MM.1S (cell line): ENCODE measurements around the gene SERPINA4.
"Not testable (repeated sequence)": the region's sequence is repeated elsewhere in the genome, so short reads cannot be mapped to it uniquely, and the experiment has no call there.

Experiments used
- DNase-seq: peaks from one replicate; pipeline ENCODE4 v3.0.0-alpha.2; 2015
- H2AFZ ChIP-seq: fragments of 300-600 bp; sonication (generic); 2 replicates; pipeline ENCODE4 v1.6.0; 2016; ENCODE audit warnings: antibody characterized with exemption, low read length
- H3F3A ChIP-seq: fragments of 300-600 bp; sonication (generic); 2 replicates; pipeline ENCODE4 v1.6.1; 2016; ENCODE audit warnings: mild to moderate bottlenecking, antibody characterized with exemption, low read length, moderate library complexity, mixed read lengths; ENCODE audit not compliant: insufficient read depth
- H3K27ac ChIP-seq: fragments of 300-600 bp; sonication (generic); 2 replicates; pipeline ENCODE4 v1.5.1; 2016; ENCODE audit warnings: mild to moderate bottlenecking, low read length
- H3K27me3 ChIP-seq: fragments of 300-600 bp; sonication (generic); replicated peaks from 2 replicates; pipeline ENCODE4 v1.6.0; 2016; ENCODE audit warnings: low read length; ENCODE audit not compliant: insufficient read depth
- H3K36me3 ChIP-seq: fragments of 300-600 bp; sonication (generic); replicated peaks from 2 replicates; pipeline ENCODE4 v1.6.1; 2016; ENCODE audit warnings: mild to moderate bottlenecking, low read length, mixed read lengths; ENCODE audit not compliant: insufficient read depth
- H3K4me1 ChIP-seq: fragments of 300-600 bp; sonication (generic); 2 replicates; pipeline ENCODE4 v1.6.1; 2016; ENCODE audit warnings: low read length, mixed read lengths
- H3K4me2 ChIP-seq: fragments of 300-600 bp; sonication (generic); 2 replicates; pipeline ENCODE4 v1.6.0; 2016; ENCODE audit warnings: low read depth, low read length
- H3K4me3 ChIP-seq: fragments of 300-600 bp; sonication (generic); 2 replicates; pipeline ENCODE4 v1.5.1; 2016; ENCODE audit warnings: low read length, mixed read lengths
- H3K79me2 ChIP-seq: fragments of 300-600 bp; sonication (generic); 2 replicates; pipeline ENCODE4 v1.6.1; 2016; ENCODE audit warnings: mixed run types, low read length, mixed read lengths
- H3K9ac ChIP-seq: fragments of 300-600 bp; sonication (generic); 2 replicates; pipeline ENCODE4 v1.6.1; 2016; ENCODE audit warnings: low read length, mixed read lengths
- H3K9me2 ChIP-seq: fragments of 300-600 bp; sonication (generic); replicated peaks from 2 replicates; pipeline ENCODE4 v1.6.1; 2016; ENCODE audit warnings: mild to moderate bottlenecking, low read length, mixed read lengths; ENCODE audit not compliant: insufficient read depth
- H3K9me3 ChIP-seq: fragments of 300-600 bp; sonication (generic); replicated peaks from 2 replicates; pipeline ENCODE4 v1.6.1; 2016; ENCODE audit warnings: mild to moderate bottlenecking, low read length, mixed read lengths; ENCODE audit not compliant: insufficient read depth
- H4K20me1 ChIP-seq: fragments of 300-600 bp; sonication (generic); 2 replicates; pipeline ENCODE4 v1.6.1; 2016; ENCODE audit warnings: mild to moderate bottlenecking, low read length, moderate library complexity, mixed read lengths; ENCODE audit not compliant: insufficient read depth
- EZH2 ChIP-seq: fragments of 300-600 bp; sonication (generic); optimal IDR thresholded peaks from 2 replicates; pipeline ENCODE3; 2017; ENCODE audit warnings: low read depth, mild to moderate bottlenecking, antibody characterized with exemption, low read length, mixed read lengths
- EZH2phosphoT487 ChIP-seq: fragments of 300-600 bp; sonication (generic); IDR thresholded peaks from 2 replicates; pipeline ENCODE4 v1.6.1; 2018; ENCODE audit warnings: antibody characterized with exemption, low read length
- TF ChIP-seq, protein P1 (sequence below): fragments of 300-600 bp; sonication (generic); IDR thresholded peaks from 2 replicates; pipeline ENCODE4 v1.5.1; 2016; ENCODE audit warnings: antibody characterized with exemption, low read length, mixed read lengths

The SERPINA4 gene

DNA sequence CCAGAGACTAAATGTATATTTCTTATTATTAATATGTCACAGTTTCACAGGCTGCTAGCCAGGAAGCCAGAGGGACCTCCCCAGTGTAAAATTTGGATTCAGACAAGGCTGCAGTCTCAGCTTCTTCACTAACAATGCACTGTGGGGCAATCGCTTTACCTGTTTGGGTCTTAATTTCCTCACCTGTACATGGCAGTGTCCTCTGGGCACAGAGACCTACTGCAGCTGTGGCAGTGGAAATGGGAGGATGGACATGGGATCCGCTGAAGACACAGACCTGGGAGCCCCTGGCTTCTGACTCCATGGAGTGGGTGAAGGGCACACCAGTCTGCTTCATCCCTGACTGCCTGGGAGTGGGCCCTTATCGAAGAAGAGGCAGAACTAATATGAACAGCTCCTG lies 13.1 kb downstream of the SERPINA4 start:
- H3K4me2 ChIP-seq, result no peak overlapping the region
- no peak for TF ChIP-seq EZH2phosphoT487
- TF ChIP-seq, protein P1, sequence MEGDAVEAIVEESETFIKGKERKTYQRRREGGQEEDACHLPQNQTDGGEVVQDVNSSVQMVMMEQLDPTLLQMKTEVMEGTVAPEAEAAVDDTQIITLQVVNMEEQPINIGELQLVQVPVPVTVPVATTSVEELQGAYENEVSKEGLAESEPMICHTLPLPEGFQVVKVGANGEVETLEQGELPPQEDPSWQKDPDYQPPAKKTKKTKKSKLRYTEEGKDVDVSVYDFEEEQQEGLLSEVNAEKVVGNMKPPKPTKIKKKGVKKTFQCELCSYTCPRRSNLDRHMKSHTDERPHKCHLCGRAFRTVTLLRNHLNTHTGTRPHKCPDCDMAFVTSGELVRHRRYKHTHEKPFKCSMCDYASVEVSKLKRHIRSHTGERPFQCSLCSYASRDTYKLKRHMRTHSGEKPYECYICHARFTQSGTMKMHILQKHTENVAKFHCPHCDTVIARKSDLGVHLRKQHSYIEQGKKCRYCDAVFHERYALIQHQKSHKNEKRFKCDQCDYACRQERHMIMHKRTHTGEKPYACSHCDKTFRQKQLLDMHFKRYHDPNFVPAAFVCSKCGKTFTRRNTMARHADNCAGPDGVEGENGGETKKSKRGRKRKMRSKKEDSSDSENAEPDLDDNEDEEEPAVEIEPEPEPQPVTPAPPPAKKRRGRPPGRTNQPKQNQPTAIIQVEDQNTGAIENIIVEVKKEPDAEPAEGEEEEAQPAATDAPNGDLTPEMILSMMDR, result no peak
- TF ChIP-seq EZH2, result no peak
- H3K9ac ChIP-seq, result no peak overlapping the region
- H2AFZ ChIP-seq, result no peak overlapping the region
- no peaks in the 10 kb centered on the region for H3K79me2 ChIP-seq
- H3K4me1 ChIP-seq, result no peaks in the 10 kb centered on the region
- no peaks in the 10 kb centered on the region for H3F3A ChIP-seq
- no peak overlapping the region for H3K27ac ChIP-seq
- no peaks in the 10 kb centered on the region for H3K27me3 ChIP-seq
- DNase-seq, result no peak
- H3K9me3 ChIP-seq, result no peaks in the 10 kb centered on the region
- no peaks in the 10 kb centered on the region for H3K9me2 ChIP-seq
- no peak overlapping the region for H3K4me3 ChIP-seq
- no peaks in the 10 kb centered on the region for H3K36me3 ChIP-seq
- no peaks in the 10 kb centered on the region for H4K20me1 ChIP-seq

DNA sequence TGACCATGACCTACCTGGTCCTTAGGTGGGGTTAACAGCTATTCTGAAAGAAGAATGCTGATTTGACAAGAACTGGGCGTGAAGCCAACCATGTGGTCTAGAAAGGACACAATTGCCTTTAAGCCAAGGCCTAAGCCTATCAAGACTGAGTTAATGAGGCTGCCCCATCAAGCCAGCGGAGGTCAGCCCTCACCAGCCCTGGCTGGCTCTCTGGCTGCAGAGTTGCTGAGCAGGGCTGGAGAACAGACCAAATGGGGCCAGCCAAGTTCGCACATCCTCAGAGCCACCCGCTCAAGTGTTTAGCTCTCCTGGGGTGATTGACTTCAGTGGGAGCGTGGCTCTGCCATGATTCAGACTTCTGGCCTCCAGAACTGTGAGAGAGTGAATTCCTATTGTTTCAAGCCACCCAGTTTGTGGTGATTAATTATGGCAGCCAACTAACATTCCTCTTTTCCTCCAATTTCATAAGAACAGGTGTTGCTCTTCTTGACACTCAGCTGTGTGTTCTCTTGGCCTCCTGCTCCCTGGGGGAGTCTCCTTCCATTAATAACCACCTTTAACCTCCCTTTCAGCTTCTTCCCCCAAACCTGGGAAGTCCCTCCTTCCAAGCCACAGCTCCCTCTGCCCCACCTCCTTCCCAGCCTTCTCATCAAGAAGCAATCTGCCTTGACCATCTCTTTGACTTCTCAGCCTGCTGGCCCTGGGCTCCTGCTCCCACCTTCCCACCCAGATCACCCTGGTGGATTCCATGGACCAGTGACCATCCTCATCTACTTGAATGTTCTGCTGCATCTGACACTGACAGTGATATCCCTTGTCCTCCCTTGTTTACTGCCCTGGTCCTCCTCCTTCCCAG lies 14.7 kb downstream of the SERPINA4 start:
- TF ChIP-seq EZH2, result no peak
- TF ChIP-seq, protein P1, result no peak
- TF ChIP-seq EZH2phosphoT487, result no peak

DNA sequence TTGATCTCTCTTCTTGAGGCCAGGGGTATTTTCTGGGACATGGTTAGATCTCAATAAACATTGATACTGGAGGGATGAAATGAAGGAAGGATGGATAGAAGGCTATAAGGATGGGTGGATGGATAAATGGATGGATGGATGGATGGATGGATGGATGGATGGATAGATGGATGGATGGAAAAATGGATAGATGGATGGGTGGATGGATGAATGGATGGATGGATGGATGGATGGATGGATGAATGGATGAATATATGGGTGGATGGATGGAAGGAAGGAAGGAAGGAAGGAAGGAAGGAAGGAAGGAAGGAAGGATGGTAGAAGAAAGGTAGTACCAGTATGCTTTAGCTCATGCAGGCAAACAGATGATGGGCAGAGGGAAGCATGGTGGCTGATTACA lies 16.2 kb downstream of the SERPINA4 start:
- H3K4me1 ChIP-seq, H3K27me3 ChIP-seq, H3K9me3 ChIP-seq, H3K4me3 ChIP-seq, H3K27ac ChIP-seq, H3K79me2 ChIP-seq, H4K20me1 ChIP-seq, H3K4me2 ChIP-seq, H3K9me2 ChIP-seq, H3F3A ChIP-seq, H2AFZ ChIP-seq, DNase-seq, H3K9ac ChIP-seq, H3K36me3 ChIP-seq: not testable (repeated sequence)

More for the DNA sequence above, 14.7 kb downstream of the SERPINA4 start:
- Histone ChIP-seq H2AFZ (no peak overlapping the region), H3K27me3 (no peaks in the 10 kb centered on the region), H3K9me2 (no peaks in the 10 kb centered on the region), H3K4me2 (no peak overlapping the region), H3K27ac (no peak overlapping the region), H3K9me3 (no peaks in the 10 kb centered on the region), H3K4me1 (no peaks in the 10 kb centered on the region), H4K20me1 (no peaks in the 10 kb centered on the region), H3K9ac (no peak overlapping the region), H3F3A (no peaks in the 10 kb centered on the region), H3K4me3 (no peak overlapping the region), H3K79me2 (no peaks in the 10 kb centered on the region), H3K36me3 (no peaks in the 10 kb centered on the region)
- no peak for DNase-seq

DNA sequence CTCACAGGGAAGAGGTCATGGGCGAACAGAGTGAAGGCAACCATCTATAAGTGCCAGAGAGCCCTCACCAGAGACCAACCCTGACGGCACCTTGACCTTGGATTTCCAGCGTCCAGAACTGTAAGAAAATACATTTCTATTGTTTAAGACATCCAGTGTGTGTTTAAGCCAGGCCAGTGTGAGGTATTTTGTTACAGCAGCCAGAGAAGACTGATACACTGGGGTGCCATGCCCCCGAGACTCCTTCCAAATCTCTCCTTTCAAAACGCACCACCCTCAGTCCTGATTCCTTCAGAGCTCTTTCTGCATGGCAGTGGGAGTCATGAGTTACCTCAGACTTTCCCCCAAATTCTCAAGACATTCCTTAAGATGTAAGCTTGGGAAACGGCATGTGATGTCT lies 17.5 kb downstream of the SERPINA4 start:
- Histone ChIP-seq H2AFZ (no peak overlapping the region), H3K4me1 (no peaks in the 10 kb centered on the region), H3K27ac (no peak overlapping the region), H3K9me3 (no peaks in the 10 kb centered on the region), H3K9me2 (no peaks in the 10 kb centered on the region), H3K4me3 (no peak overlapping the region), H3F3A (no peaks in the 10 kb centered on the region), H4K20me1 (no peaks in the 10 kb centered on the region), H3K4me2 (no peak overlapping the region), H3K9ac (no peak overlapping the region), H3K79me2 (no peaks in the 10 kb centered on the region), H3K36me3 (no peaks in the 10 kb centered on the region), H3K27me3 (no peaks in the 10 kb centered on the region)
- no peak for TF ChIP-seq EZH2
- TF ChIP-seq EZH2phosphoT487, result no peak
- TF ChIP-seq, protein P1, result no peak
- DNase-seq, result no peak
